ENCODE data around the gene MEDAG. TPM values are rescaled to one million over a fixed set of nuclear protein-coding genes. Genes with fewer than 3 reads are reported as not detected.
"Not testable (repeated sequence)": the region's sequence is repeated elsewhere in the genome, so short reads cannot be mapped to it uniquely, and the experiment has no call there.

Gene MEDAG
- polyA plus RNA-seq, 3 donors: not detected

DNA sequence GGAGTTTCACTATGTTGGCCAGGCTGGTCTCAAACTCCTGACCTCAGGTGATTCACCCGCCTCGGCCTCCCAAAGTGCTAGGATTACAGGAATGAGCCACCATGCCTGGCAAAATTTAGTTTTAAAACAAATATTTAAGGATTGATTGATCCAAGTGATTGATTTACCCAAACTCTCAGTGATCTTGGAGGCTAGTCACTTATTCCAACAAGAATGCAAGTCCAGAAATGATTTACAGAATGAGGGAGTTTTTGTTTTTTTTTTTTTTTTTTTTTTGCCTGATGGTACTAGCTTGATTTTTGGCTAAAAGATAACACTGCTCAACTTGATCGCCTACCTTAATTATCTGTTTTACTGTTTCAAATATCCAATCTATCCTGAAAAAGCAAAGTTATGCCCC, 20.7 kb downstream of the MEDAG start:
- TF ChIP-seq, protein P1, sequence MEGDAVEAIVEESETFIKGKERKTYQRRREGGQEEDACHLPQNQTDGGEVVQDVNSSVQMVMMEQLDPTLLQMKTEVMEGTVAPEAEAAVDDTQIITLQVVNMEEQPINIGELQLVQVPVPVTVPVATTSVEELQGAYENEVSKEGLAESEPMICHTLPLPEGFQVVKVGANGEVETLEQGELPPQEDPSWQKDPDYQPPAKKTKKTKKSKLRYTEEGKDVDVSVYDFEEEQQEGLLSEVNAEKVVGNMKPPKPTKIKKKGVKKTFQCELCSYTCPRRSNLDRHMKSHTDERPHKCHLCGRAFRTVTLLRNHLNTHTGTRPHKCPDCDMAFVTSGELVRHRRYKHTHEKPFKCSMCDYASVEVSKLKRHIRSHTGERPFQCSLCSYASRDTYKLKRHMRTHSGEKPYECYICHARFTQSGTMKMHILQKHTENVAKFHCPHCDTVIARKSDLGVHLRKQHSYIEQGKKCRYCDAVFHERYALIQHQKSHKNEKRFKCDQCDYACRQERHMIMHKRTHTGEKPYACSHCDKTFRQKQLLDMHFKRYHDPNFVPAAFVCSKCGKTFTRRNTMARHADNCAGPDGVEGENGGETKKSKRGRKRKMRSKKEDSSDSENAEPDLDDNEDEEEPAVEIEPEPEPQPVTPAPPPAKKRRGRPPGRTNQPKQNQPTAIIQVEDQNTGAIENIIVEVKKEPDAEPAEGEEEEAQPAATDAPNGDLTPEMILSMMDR (IDR thresholded peaks at IDR 0.05): no peak
- no peaks in the 10 kb centered on the region for H3K36me3 Mint-ChIP-seq
- H3K4me3 ChIP-seq (replicated peaks in 1 of 3; ENCODE audit: low read depth in 2 of 3, low read length in 3 of 3): no peak overlapping the region

DNA sequence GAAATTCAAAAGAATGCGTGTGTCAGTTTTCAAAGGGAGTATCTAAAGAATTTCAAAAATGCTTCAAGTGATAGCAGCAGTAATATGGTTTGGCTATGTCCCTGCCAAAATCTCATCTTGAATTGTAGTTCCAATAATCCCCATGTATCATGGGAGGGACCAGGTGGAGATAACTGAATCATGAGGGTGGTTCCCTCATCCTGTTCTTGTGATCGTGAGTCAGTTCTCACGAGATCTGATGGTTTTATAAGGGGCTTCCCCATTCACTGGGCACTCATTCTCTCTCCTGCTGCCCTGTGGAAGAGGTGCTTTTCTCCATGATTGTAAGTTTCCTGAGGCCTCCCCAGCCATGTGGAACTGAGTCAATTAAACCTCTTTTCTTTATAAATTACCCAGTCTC, 21.1 kb downstream of the MEDAG start:
- H4K20me1 ChIP-seq (ENCODE audit: insufficient read depth, low read length): not testable (repeated sequence)
- H3K27me3 Mint-ChIP-seq (ENCODE audit: low read depth in 3 of 3): peaks cover 3 to 18% (median 7%) of the 10 kb centered on the region in 3 donors

More for the DNA sequence above, 20.7 kb downstream of the MEDAG start:
- Histone ChIP-seq H3K4me1 (ENCODE audit: control insufficient read depth in 1 of 2, insufficient read depth in 2 of 2, low read length in 2 of 2) (no peaks in the 10 kb centered on the region), H3K9ac (ENCODE audit: insufficient read depth, low read length, poor library complexity, severe bottlenecking) (no peak overlapping the region), H3K27me3 (ENCODE audit: control insufficient read depth in 2 of 2, insufficient read depth in 2 of 2, low read length in 2 of 2) (no peaks in the 10 kb centered on the region), H3K9me3 (replicated peaks in 1 of 2; ENCODE audit: control insufficient read depth in 1 of 2, insufficient read depth in 1 of 2, low read length in 2 of 2) (no peaks in the 10 kb centered on the region), H3K4me2 (replicated peaks; ENCODE audit: extremely low read depth, low read length, poor library complexity, severe bottlenecking) (no peak overlapping the region), H2AFZ (ENCODE audit: insufficient read depth, low read depth, low read length, poor library complexity, severe bottlenecking) (no peak overlapping the region), H3K27ac (ENCODE audit: low read depth in 1 of 2, low read length in 2 of 2) (no peak overlapping the region), H3K36me3 (replicated peaks in 1 of 2; ENCODE audit: control insufficient read depth in 1 of 2, insufficient read depth in 2 of 2, low read length in 2 of 2) (no peaks in the 10 kb centered on the region), H4K20me1 (ENCODE audit: insufficient read depth, low read length) (no peaks in the 10 kb centered on the region), H3K79me2 (ENCODE audit: insufficient read depth, low read length) (no peaks in the 10 kb centered on the region)
- intact Hi-C loops (cut with micrococcal nuclease): no loop called here
- Mint-ChIP-seq H3K4me3 (no peak overlapping the region), H3K4me1 (no peaks in the 10 kb centered on the region), H3K27ac (no peak overlapping the region), H3K9me3 (peaks cover 0 to 2% (median 0%) of the 10 kb centered on the region in 7 donors), H3K27me3 (ENCODE audit: low read depth in 3 of 3) (peaks cover 3 to 14% (median 3%) of the 10 kb centered on the region in 3 donors)
- DNase-seq: no peak
- no CpG with 5 or more reads among the region's 3 CpGs for WGBS (ENCODE audit: insufficient coverage)

More for the DNA sequence above, 21.1 kb downstream of the MEDAG start:
- H3K4me3 Mint-ChIP-seq; H3K4me2 ChIP-seq (replicated peaks; ENCODE audit: extremely low read depth, low read length, poor library complexity, severe bottlenecking); H3K4me3 ChIP-seq (replicated peaks in 1 of 3; ENCODE audit: low read depth in 2 of 3, low read length in 3 of 3); H3K36me3 ChIP-seq (replicated peaks in 1 of 2; ENCODE audit: control insufficient read depth in 1 of 2, insufficient read depth in 2 of 2, low read length in 2 of 2); H3K27me3 ChIP-seq (ENCODE audit: control insufficient read depth in 2 of 2, insufficient read depth in 2 of 2, low read length in 2 of 2); H3K4me1 Mint-ChIP-seq; H3K36me3 Mint-ChIP-seq; H2AFZ ChIP-seq (ENCODE audit: insufficient read depth, low read depth, low read length, poor library complexity, severe bottlenecking); DNase-seq; H3K9ac ChIP-seq (ENCODE audit: insufficient read depth, low read length, poor library complexity, severe bottlenecking); H3K27ac Mint-ChIP-seq; H3K9me3 ChIP-seq (replicated peaks in 1 of 2; ENCODE audit: control insufficient read depth in 1 of 2, insufficient read depth in 1 of 2, low read length in 2 of 2); H3K4me1 ChIP-seq (ENCODE audit: control insufficient read depth in 1 of 2, insufficient read depth in 2 of 2, low read length in 2 of 2); H3K79me2 ChIP-seq (ENCODE audit: insufficient read depth, low read length); intact Hi-C loops (cut with micrococcal nuclease); H3K27ac ChIP-seq (ENCODE audit: low read depth in 1 of 2, low read length in 2 of 2); H3K9me3 Mint-ChIP-seq: not testable (repeated sequence)
- WGBS (ENCODE audit: insufficient coverage): 100% methylated on average over 1 of the region's 3 CpGs
